ENCODE results near the gene CLCN7. TPM values are rescaled to one million over a fixed set of nuclear protein-coding genes. Genes with fewer than 3 reads are reported as not detected.

CLCN7 gene
- polyA plus RNA-seq, 1 experiment = 15.7 TPM

DNA sequence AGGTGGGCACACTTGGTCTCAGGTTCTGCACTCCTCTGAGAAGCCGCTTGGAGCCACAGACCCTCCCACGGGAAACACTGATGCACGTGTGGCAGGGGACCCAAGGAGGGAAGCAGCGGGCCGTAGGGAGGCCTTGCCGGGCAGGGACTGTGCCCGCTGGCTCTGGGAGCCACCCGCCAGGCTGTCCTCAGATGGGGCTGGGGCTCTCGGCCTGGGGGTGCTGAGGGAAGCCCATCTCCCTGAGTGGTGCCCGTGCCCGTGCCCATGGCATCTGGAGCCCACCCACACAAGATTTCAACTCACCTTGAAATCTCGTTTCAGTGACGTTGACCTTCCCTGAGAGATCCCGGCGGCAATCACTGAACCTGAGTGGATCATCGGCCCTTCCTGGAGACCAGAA lies 17.9 kb downstream of the CLCN7 start:
- TF ChIP-seq, protein P1, sequence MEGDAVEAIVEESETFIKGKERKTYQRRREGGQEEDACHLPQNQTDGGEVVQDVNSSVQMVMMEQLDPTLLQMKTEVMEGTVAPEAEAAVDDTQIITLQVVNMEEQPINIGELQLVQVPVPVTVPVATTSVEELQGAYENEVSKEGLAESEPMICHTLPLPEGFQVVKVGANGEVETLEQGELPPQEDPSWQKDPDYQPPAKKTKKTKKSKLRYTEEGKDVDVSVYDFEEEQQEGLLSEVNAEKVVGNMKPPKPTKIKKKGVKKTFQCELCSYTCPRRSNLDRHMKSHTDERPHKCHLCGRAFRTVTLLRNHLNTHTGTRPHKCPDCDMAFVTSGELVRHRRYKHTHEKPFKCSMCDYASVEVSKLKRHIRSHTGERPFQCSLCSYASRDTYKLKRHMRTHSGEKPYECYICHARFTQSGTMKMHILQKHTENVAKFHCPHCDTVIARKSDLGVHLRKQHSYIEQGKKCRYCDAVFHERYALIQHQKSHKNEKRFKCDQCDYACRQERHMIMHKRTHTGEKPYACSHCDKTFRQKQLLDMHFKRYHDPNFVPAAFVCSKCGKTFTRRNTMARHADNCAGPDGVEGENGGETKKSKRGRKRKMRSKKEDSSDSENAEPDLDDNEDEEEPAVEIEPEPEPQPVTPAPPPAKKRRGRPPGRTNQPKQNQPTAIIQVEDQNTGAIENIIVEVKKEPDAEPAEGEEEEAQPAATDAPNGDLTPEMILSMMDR (IDR thresholded peaks at IDR 0.05; ENCODE audit: low read depth, low read length) = no peak
- POLR2A ChIA-PET = no interaction called here
- CTCF ChIA-PET = no interaction called here

DNA sequence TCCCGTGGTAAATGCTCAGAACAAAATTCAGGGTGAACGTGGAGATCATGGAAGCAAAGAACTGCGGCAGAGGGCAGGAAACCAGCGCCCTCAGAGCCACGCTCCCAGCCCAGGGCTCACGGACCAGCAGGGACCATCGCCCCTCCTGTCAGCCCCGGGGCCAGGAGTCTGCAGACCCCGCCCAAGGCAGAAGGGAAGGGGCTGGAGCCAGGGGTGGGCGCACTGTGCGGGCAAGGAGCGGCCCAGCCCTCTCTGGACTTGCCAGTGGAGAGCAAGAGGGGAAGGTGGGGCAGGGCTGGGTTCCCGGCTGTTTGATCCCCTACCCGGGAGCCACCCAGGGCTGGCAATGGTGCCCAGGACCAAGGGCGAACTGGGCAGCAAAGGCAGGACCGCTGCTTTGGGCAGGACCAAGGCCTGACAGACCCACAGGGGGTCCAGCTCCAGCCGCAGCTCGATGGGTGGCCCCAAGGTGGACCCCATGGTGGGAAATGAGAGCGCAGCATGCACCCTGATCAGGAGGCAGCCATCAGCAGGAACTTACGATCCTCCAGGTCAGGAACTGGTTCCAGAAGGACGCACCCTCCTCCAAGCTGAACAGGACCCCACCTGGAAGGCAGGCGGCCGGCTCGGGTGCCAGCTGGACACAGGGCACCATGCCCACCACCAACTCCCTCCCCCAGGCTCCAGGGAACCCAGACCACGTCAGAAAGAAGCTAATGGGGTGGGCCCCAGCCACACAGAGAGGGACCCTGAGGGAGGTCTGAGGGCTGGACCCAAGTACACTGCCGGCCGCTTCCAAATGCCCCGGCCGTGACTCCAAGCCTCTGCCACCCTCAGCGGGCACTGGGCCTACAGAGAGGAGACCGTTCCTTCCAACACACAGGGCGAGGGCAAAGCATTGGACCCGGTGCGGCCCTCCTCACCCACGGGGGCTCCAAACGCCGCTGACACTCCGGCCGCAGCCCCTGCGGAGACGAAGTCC lies 19.3 kb downstream of the CLCN7 start:
- POLR2A ChIA-PET = no interaction called here
- Histone ChIP-seq H3K27me3 (ENCODE audit: control insufficient read depth, insufficient read depth, low read length) (no peaks in the 10 kb centered on the region), H3K9me3 (ENCODE audit: control insufficient read depth, insufficient read depth, low read length) (no peaks in the 10 kb centered on the region; the same call in 1 of the 2 replicates), H3K4me3 (ENCODE audit: low read depth, low read length) (no peak overlapping the region), H3K27ac (ENCODE audit: low read depth, low read length) (no peak overlapping the region)
- CTCF ChIA-PET = no interaction called here
- TF ChIP-seq, protein P1 (IDR thresholded peaks at IDR 0.05; ENCODE audit: low read depth, low read length) = no peak
- DNase-seq (ENCODE audit: low read depth, low spot score) = no peak

More for the DNA sequence above, 17.9 kb downstream of the CLCN7 start:
- no peaks in the 10 kb centered on the region; the same call in 1 of the 2 replicates for H3K9me3 ChIP-seq (ENCODE audit: control insufficient read depth, insufficient read depth, low read length)
- H3K27me3 ChIP-seq (ENCODE audit: control insufficient read depth, insufficient read depth, low read length) = no peaks in the 10 kb centered on the region
- no peak overlapping the region for H3K27ac ChIP-seq (ENCODE audit: low read depth, low read length)
- no peak for DNase-seq (ENCODE audit: low read depth, low spot score)
- H3K4me3 ChIP-seq (ENCODE audit: low read depth, low read length) = no peak overlapping the region

- ChIA-PET CTCF (no interaction called here), POLR2A (no interaction called here)
- Histone ChIP-seq H3K9me3 (ENCODE audit: control insufficient read depth, insufficient read depth, low read length) (no peaks in the 10 kb centered on the region; the same call in 1 of the 2 replicates), H3K27ac (ENCODE audit: low read depth, low read length) (no peak overlapping the region), H3K27me3 (ENCODE audit: control insufficient read depth, insufficient read depth, low read length) (no peaks in the 10 kb centered on the region), H3K4me3 (ENCODE audit: low read depth, low read length) (no peak overlapping the region)
- TF ChIP-seq, protein P1 (IDR thresholded peaks at IDR 0.05; ENCODE audit: low read depth, low read length) = no peak
- DNase-seq (ENCODE audit: low read depth, low spot score) = no peak
Observed at GRCh38 chr16:1454561-1454960, 20.3 kb downstream of the CLCN7 start.

DNA sequence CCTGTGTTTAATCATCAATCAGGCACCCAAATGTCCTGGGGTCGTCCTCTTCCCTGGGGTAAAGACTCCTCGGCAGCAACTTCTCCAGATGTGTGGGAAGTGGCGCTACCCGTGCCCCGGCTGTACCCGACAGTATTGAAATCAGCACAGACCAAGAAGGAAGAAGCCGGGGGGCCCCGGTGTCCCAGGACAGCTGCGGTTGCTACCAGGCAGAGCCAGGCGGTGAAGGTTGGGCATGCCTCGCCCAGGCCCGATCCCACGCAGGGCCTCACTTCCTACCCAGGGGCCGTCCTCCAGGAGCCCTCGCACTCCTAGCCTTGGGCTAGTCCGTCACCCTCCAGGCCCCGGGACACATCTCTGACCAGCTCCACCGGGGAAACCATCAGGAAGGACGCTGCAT lies 21.5 kb downstream of the CLCN7 start:
- DNase-seq (ENCODE audit: low read depth, low spot score) = no peak
- H3K9me3 ChIP-seq (ENCODE audit: control insufficient read depth, insufficient read depth, low read length) = no peaks in the 10 kb centered on the region; the same call in 1 of the 2 replicates
- POLR2A ChIA-PET = no interaction called here
- TF ChIP-seq, protein P1 (IDR thresholded peaks at IDR 0.05; ENCODE audit: low read depth, low read length) = no peak
- H3K4me3 ChIP-seq (ENCODE audit: low read depth, low read length) = no peak overlapping the region
- no peaks in the 10 kb centered on the region for H3K27me3 ChIP-seq (ENCODE audit: control insufficient read depth, insufficient read depth, low read length)
- no peak overlapping the region for H3K27ac ChIP-seq (ENCODE audit: low read depth, low read length)
- CTCF ChIA-PET = no interaction called here

- TF ChIP-seq, protein P1 (IDR thresholded peaks at IDR 0.05; ENCODE audit: low read depth, low read length) = no peak
- H3K4me3 ChIP-seq (ENCODE audit: low read depth, low read length) = no peak overlapping the region
- no peaks in the 10 kb centered on the region; the same call in 1 of the 2 replicates for H3K9me3 ChIP-seq (ENCODE audit: control insufficient read depth, insufficient read depth, low read length)
- H3K27ac ChIP-seq (ENCODE audit: low read depth, low read length) = no peak overlapping the region
- ChIA-PET CTCF (no interaction called here), POLR2A (no interaction called here)
- no peak for DNase-seq (ENCODE audit: low read depth, low spot score)
- H3K27me3 ChIP-seq (ENCODE audit: control insufficient read depth, insufficient read depth, low read length) = no peaks in the 10 kb centered on the region
Observed at GRCh38 chr16:1452530-1452929, 22.3 kb downstream of the CLCN7 start.

Measured in AG04450 (cell line).